ENCODE data around the gene DHODH.

Gene DHODH

DNA sequence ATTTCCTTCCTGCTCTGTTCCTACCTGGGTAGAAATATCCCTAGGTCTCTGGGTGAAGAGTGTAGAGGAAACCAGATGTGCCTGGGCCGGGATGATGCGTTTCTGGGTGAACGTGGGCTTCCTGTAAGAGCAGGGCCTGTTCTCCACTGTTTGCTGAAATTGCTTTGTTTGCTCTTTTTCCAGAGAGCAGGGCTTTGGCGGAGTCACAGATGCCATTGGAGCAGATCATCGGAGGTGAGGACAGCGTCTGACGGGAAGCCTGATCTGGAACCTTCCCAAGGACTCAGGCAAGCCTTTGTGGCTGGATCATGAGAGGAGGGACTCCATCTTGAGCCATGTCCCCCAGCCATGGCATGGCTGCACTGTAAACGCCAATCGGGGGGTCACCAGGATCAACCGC lies 15.4 kb downstream of the DHODH start:
- no peaks in the 10 kb centered on the region for H3K4me1 ChIP-seq (ENCODE audit: insufficient read depth, low read length)
- H3K36me3 ChIP-seq (ENCODE audit: insufficient read depth, low read length): peaks cover 27% of the 10 kb centered on the region

DNA sequence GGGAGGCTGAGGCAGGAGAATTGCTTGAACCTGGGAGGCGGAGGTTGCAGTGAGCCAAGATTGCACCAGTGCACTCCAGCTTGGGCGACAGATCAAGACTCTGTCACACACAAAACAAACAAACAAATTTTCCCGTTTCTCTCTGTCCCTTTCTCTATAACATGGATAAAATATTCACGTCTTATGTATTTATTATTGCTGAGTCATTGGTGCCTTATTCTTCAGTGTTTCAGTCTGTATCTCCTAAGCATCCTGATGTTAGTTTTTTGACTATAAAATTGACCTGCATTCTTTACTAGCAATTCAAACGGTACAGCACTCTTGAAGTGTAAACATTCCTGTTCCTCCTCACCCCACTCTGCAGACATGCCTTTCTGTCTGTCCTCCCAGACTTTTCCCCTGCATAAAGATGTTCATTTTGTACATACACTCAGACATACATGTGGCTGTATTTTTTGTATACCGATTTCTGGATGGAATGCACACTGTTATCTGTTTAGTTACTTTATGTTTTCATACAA lies 16.4 kb downstream of the DHODH start:
- Histone ChIP-seq H3K36me3 (ENCODE audit: insufficient read depth, low read length) (peaks cover 25% of the 10 kb centered on the region), H3K4me3 (ENCODE audit: low read length) (no peak overlapping the region), H3K9me3 (ENCODE audit: low read length) (no peaks in the 10 kb centered on the region), H2AFZ (ENCODE audit: low read depth, low read length) (no peak overlapping the region), H3K4me1 (ENCODE audit: insufficient read depth, low read length) (no peaks in the 10 kb centered on the region), H3K27me3 (ENCODE audit: insufficient read depth, low read length) (no peaks in the 10 kb centered on the region)

More for the DNA sequence above, 15.4 kb downstream of the DHODH start:
- no peak overlapping the region for H2AFZ ChIP-seq (ENCODE audit: low read depth, low read length)
- H3K4me3 ChIP-seq (ENCODE audit: low read length): no peak overlapping the region
- no peaks in the 10 kb centered on the region for H3K9me3 ChIP-seq (ENCODE audit: low read length)
- H3K27me3 ChIP-seq (ENCODE audit: insufficient read depth, low read length): no peaks in the 10 kb centered on the region

DNA sequence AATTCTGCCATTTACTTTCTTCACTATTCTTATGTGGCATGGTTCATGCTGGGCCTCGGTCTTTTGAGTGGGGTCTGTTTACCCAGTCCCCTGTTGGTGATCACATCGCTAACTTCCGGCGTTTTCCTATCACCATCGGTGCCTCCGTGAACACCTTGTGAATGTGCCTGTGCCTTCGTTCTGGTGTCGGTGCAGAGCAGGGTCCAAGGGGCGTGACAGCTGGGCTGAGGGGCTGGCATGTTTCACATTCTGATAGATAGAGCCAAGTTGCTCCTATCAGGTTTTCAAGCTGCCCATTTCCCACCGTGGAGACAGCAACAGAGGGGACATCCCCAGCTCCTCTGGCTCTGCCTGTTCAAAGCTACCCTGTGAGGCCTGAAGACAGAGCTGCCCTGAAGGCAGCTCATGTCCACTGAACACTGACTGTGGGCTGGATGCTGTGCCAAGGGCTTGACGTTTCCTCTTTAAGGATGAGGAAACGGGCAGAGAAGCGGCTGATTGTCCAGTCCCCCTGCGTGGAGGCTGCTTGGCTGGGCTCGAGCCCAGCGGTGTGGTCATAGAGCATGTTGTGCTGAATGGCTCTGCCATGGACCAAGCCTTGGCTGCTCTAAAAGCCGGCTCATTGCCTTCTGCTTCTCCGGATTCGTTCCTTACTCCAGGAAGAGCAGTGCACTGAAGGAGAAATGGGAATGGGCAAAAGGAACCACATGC lies 17.0 kb downstream of the DHODH start:
- Histone ChIP-seq H2AFZ (ENCODE audit: low read depth, low read length) (no peak overlapping the region), H3K9me3 (ENCODE audit: low read length) (no peaks in the 10 kb centered on the region), H3K4me3 (ENCODE audit: low read length) (no peak overlapping the region), H3K4me1 (ENCODE audit: insufficient read depth, low read length) (no peaks in the 10 kb centered on the region), H3K27me3 (ENCODE audit: insufficient read depth, low read length) (no peaks in the 10 kb centered on the region), H3K36me3 (ENCODE audit: insufficient read depth, low read length) (peaks cover 25% of the 10 kb centered on the region)

GRCh38 chr16:72027669-72028378 lies 19.3 kb downstream of the DHODH start:
- Histone ChIP-seq H2AFZ (ENCODE audit: low read depth, low read length) (no peak overlapping the region), H3K4me3 (ENCODE audit: low read length) (no peak overlapping the region), H3K4me1 (ENCODE audit: insufficient read depth, low read length) (no peaks in the 10 kb centered on the region), H3K27me3 (ENCODE audit: insufficient read depth, low read length) (no peaks in the 10 kb centered on the region), H3K36me3 (ENCODE audit: insufficient read depth, low read length) (peaks cover 22% of the 10 kb centered on the region), H3K9me3 (ENCODE audit: low read length) (no peaks in the 10 kb centered on the region)

DNA sequence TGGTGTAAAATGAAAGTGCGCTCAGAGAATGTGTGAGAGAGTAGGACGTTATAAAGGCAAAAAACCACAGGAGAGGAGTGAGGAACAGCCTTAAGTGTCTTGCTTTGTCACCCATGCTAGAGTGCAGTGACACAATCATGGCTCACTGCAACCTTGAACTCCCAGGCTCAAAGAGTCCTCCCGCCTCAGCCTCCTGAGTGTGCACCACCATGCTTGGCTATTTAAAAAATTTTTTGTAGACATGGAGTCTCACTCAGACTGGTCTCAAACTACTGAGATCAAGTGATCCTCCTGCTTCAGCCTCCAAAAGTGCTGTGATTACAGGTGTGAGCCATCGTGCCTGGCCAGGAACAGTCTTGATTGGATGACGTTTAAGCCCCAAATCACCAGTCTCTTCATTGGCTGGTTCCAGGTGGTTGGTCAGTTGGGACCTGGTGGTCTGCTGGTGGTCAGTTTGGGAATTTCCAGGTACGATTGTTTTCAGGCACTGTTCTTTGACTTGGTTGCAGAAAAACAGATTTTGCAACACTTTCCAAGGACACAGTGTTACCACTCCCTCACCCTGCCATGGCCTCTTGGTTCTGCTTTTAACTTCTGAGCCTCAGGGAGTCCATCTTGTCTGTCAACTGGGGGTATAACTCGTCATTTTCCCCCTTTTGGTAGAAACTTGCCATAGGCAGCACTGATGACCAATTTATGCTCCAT lies 21.2 kb downstream of the DHODH start:
- Histone ChIP-seq H2AFZ (ENCODE audit: low read depth, low read length) (no peak overlapping the region), H3K27me3 (ENCODE audit: insufficient read depth, low read length) (no peaks in the 10 kb centered on the region), H3K4me1 (ENCODE audit: insufficient read depth, low read length) (no peaks in the 10 kb centered on the region), H3K9me3 (ENCODE audit: low read length) (no peaks in the 10 kb centered on the region), H3K36me3 (ENCODE audit: insufficient read depth, low read length) (peaks cover 8% of the 10 kb centered on the region), H3K4me3 (ENCODE audit: low read length) (no peak overlapping the region)

DNA sequence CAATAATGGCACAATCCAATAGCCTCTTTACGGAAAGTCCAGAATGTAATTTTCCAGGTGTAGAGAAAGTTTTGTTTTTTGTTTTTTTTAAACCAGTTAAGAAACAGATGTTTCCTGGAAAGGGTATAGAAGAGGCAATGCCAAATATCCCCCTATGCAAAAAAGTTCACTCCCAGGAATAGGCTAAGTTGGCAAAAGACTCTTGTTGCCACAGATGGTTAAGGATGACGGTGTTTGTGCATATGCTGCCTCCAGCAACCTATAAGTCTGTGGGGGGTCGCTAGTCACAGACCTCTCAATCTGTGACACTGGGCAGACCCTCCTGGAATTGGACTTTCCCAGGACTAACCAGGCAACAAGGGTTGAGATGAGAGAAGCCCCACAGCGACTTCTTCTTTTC lies 24.9 kb downstream of the DHODH start:
- Histone ChIP-seq H2AFZ (ENCODE audit: low read depth, low read length) (no peak overlapping the region), H3K9me3 (ENCODE audit: low read length) (no peaks in the 10 kb centered on the region), H3K27me3 (ENCODE audit: insufficient read depth, low read length) (no peaks in the 10 kb centered on the region), H3K4me1 (ENCODE audit: insufficient read depth, low read length) (no peaks in the 10 kb centered on the region), H3K36me3 (ENCODE audit: insufficient read depth, low read length) (no peaks in the 10 kb centered on the region), H3K4me3 (ENCODE audit: low read length) (no peak overlapping the region)

DNA sequence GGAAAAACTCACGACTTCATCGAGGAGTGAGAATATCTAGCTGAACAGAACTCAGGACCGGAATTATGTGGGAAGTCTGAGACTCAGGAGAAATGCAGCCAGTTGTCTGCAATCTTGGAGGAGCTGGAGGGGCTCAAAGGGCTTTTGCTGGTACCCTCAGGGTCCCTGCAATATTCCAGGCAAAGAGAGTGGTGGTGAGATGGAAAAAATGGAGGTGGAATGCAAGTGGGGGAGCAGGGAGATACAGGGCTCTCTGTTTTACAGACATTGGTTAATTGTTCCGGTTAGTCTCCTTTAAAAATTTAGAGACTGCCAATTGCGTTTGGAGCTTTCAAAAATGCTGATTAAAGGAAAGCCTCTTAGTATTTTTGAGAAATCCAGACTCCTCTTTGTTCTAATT lies 27.6 kb downstream of the DHODH start:
- no peaks in the 10 kb centered on the region for H3K36me3 ChIP-seq (ENCODE audit: insufficient read depth, low read length)
- H3K4me1 ChIP-seq (ENCODE audit: insufficient read depth, low read length): no peaks in the 10 kb centered on the region
- H3K4me3 ChIP-seq (ENCODE audit: low read length): no peak overlapping the region
- H3K9me3 ChIP-seq (ENCODE audit: low read length): no peaks in the 10 kb centered on the region
- H3K27me3 ChIP-seq (ENCODE audit: insufficient read depth, low read length): no peaks in the 10 kb centered on the region
- H2AFZ ChIP-seq (ENCODE audit: low read depth, low read length): no peak overlapping the region

- Histone ChIP-seq H3K4me3 (ENCODE audit: low read length) (no peak overlapping the region), H3K27me3 (ENCODE audit: insufficient read depth, low read length) (no peaks in the 10 kb centered on the region), H2AFZ (ENCODE audit: low read depth, low read length) (no peak overlapping the region), H3K9me3 (ENCODE audit: low read length) (no peaks in the 10 kb centered on the region), H3K36me3 (ENCODE audit: insufficient read depth, low read length) (no peaks in the 10 kb centered on the region), H3K4me1 (ENCODE audit: insufficient read depth, low read length) (no peaks in the 10 kb centered on the region)
These were observed 33.7 kb downstream of the DHODH start for GRCh38 chr16:72042157-72042660.

DNA sequence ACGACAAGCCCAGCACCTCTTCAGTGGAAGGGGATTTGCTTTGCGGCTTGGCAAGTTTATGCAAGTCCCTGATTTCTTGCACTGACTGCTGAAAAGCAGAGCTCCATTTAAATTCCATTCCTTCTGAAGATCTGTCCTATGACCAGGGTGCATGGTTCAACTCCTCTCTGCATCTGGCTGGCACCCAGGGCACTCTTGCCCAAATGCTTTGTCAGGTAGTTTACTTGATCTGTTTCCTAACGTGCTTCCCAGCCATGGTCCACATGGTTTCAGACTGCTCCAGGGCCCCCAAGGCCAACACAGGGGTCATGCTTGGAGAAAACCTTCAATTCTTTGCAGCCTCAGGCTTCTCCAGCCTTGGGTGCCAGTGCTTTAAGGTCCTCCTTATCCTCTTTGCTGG lies 34.5 kb downstream of the DHODH start:
- no peaks in the 10 kb centered on the region for H3K4me1 ChIP-seq (ENCODE audit: insufficient read depth, low read length)
- no peaks in the 10 kb centered on the region for H3K36me3 ChIP-seq (ENCODE audit: insufficient read depth, low read length)
- H2AFZ ChIP-seq (ENCODE audit: low read depth, low read length): no peak overlapping the region
- no peaks in the 10 kb centered on the region for H3K9me3 ChIP-seq (ENCODE audit: low read length)
- H3K27me3 ChIP-seq (ENCODE audit: insufficient read depth, low read length): no peaks in the 10 kb centered on the region
- H3K4me3 ChIP-seq (ENCODE audit: low read length): no peak overlapping the region

- Histone ChIP-seq H3K4me3 (ENCODE audit: low read length) (no peak overlapping the region), H3K36me3 (ENCODE audit: insufficient read depth, low read length) (no peaks in the 10 kb centered on the region), H3K27me3 (ENCODE audit: insufficient read depth, low read length) (no peaks in the 10 kb centered on the region), H2AFZ (ENCODE audit: low read depth, low read length) (no peak overlapping the region), H3K4me1 (ENCODE audit: insufficient read depth, low read length) (no peaks in the 10 kb centered on the region), H3K9me3 (ENCODE audit: low read length) (no peaks in the 10 kb centered on the region)
These were observed 35.0 kb downstream of the DHODH start for GRCh38 chr16:72043539-72043938.

DNA sequence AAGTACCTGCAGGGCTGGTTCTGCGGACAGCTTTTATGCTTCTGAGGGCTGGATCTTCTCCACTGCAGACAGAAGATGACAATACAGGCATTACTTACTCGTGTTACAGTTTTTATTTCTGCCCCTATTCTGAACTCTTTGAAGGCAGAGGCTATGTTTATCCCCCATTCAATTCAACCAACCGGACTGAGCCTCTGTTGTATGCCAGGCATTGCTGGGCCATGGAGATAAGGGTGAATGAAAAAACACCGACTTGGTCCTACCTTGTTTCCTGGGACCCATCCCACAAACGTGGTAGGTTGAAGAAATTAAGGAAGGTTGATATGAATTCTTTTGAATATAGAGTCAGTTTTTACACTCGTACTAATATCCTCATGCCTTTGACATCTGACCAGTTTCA lies 35.8 kb downstream of the DHODH start:
- H3K27me3 ChIP-seq (ENCODE audit: insufficient read depth, low read length): no peaks in the 10 kb centered on the region
- H2AFZ ChIP-seq (ENCODE audit: low read depth, low read length): no peak overlapping the region
- H3K4me3 ChIP-seq (ENCODE audit: low read length): no peak overlapping the region
- no peaks in the 10 kb centered on the region for H3K4me1 ChIP-seq (ENCODE audit: insufficient read depth, low read length)
- H3K36me3 ChIP-seq (ENCODE audit: insufficient read depth, low read length): no peaks in the 10 kb centered on the region
- H3K9me3 ChIP-seq (ENCODE audit: low read length): peaks cover 3% of the 10 kb centered on the region

- no peak overlapping the region for H2AFZ ChIP-seq (ENCODE audit: low read depth, low read length)
- H3K9me3 ChIP-seq (ENCODE audit: low read length): peaks cover 3% of the 10 kb centered on the region
- H3K4me3 ChIP-seq (ENCODE audit: low read length): no peak overlapping the region
- no peaks in the 10 kb centered on the region for H3K4me1 ChIP-seq (ENCODE audit: insufficient read depth, low read length)
- H3K27me3 ChIP-seq (ENCODE audit: insufficient read depth, low read length): no peaks in the 10 kb centered on the region
- H3K36me3 ChIP-seq (ENCODE audit: insufficient read depth, low read length): no peaks in the 10 kb centered on the region
These were observed 36.3 kb downstream of the DHODH start for GRCh38 chr16:72044825-72045359.

- Histone ChIP-seq H3K9me3 (ENCODE audit: low read length) (peaks cover 3% of the 10 kb centered on the region), H2AFZ (ENCODE audit: low read depth, low read length) (no peak overlapping the region), H3K4me1 (ENCODE audit: insufficient read depth, low read length) (no peaks in the 10 kb centered on the region), H3K36me3 (ENCODE audit: insufficient read depth, low read length) (no peaks in the 10 kb centered on the region), H3K4me3 (ENCODE audit: low read length) (no peak overlapping the region), H3K27me3 (ENCODE audit: insufficient read depth, low read length) (no peaks in the 10 kb centered on the region)
These were observed 40.6 kb downstream of the DHODH start for GRCh38 chr16:72049110-72049509.
